GM19468 (cell line): ENCODE measurements around the gene ZNF182.

Experiments
- ATAC-seq: cut with Tn5 transposase; IDR thresholded peaks from one replicate; pipeline ENCODE4 v1.9.1; 2021; ENCODE audit warnings: mild to moderate bottlenecking, moderate library complexity, moderate number of reproducible peaks; ENCODE audit not compliant: unreplicated experiment; ENCODE audit errors: extremely low read depth

Gene ZNF182

GRCh38 chrX:47927212-47927611 is 76.6 kb downstream of the ZNF182 start:
- no peak for ATAC-seq
